K562 (cell line): ENCODE measurements around the gene CNKSR1. TPM values are rescaled to one million over a fixed set of nuclear protein-coding genes. Genes with fewer than 3 reads are reported as not detected.

Experiments used
- BCL6 ChIP-seq: fragments of 250-450 bp; sonication (Bioruptor Pico); IDR thresholded peaks from 2 replicates; pipeline ENCODE4 v1.4.0; 2020
- BMI1 ChIP-seq: fragments of 150-350 bp; IDR thresholded peaks from 2 replicates; pipeline ENCODE4 v1.6.1; 2014; ENCODE audit warnings: low read length
- CBX5 ChIP-seq: IDR thresholded peaks from 2 replicates; pipeline ENCODE4 v1.6.1; 2014; ENCODE audit warnings: low read depth, borderline replicate concordance
- CBX8 ChIP-seq: fragments of 200-600 bp; sonication (generic); IDR thresholded peaks from 2 replicates; pipeline ENCODE4 v1.6.1; 2012; ENCODE audit warnings: borderline replicate concordance, mixed run types, low read depth, mild to moderate bottlenecking, moderate library complexity, mixed read lengths, low read length, control low read depth, inconsistent platforms; ENCODE audit not compliant: poor library complexity, severe bottlenecking; ENCODE audit errors: extremely low read depth
- CHD1 ChIP-seq: fragments of 200-600 bp; sonication (generic); IDR thresholded peaks from one replicate; pipeline ENCODE4 v1.6.1; 2012; ENCODE audit warnings: mild to moderate bottlenecking, moderate library complexity, low read length, inconsistent platforms
- CHD2 ChIP-seq: IDR thresholded peaks from 2 replicates; pipeline ENCODE4 v1.6.1; 2011; ENCODE audit warnings: low read depth, low read length
- DIDO1 ChIP-seq: fragments of 450-650 bp; IDR thresholded peaks from 2 replicates; pipeline ENCODE4 v1.6.1; 2016; ENCODE audit warnings: low read depth, missing biosample characterization, missing genetic modification characterization
- FOXJ2 ChIP-seq: fragments of 200-800 bp; sonication (Bioruptor generic); IDR thresholded peaks from 2 replicates; pipeline ENCODE4 v1.6.1; 2016; ENCODE audit warnings: missing genetic modification characterization, missing compliant biosample characterization
- MCM2 ChIP-seq: fragments of 450-650 bp; IDR thresholded peaks from 2 replicates; pipeline ENCODE4 v1.6.1; 2017; ENCODE audit warnings: low read depth, mild to moderate bottlenecking
- MCM3 ChIP-seq: fragments of 450-650 bp; IDR thresholded peaks from 2 replicates; pipeline ENCODE4 v1.6.1; 2016
- MXI1 ChIP-seq: IDR thresholded peaks from 2 replicates; pipeline ENCODE4 v1.6.1; 2011; ENCODE audit warnings: low read depth, mild to moderate bottlenecking, improper control_type of control experiment, low read length
- NRF1 ChIP-seq, 2 experiments: fragments of 450-650 bp; IDR thresholded peaks in 1 of 2; conservative IDR thresholded peaks in 1 of 2; 2 replicates each; pipeline ENCODE4 v1.6.1; 2014; ENCODE audit warnings: mild to moderate bottlenecking in 2 of 2
- RBM22 ChIP-seq: fragments of 200-400 bp; formaldehyde crosslinking; IDR thresholded peaks from 2 replicates; pipeline ENCODE4 v1.6.1; 2018; ENCODE audit warnings: low read length, low read depth; ENCODE audit not compliant: poor library complexity, severe bottlenecking
- RNF2 ChIP-seq: sonication (generic); IDR thresholded peaks from 2 replicates; pipeline ENCODE4 v1.6.1; 2016
- ZNF165 ChIP-seq: fragments of 250-450 bp; sonication (Bioruptor Pico); IDR thresholded peaks from 2 replicates; pipeline ENCODE4 v1.4.0; 2020; ENCODE audit warnings: borderline replicate concordance
- ZNF316 ChIP-seq: fragments of 450-650 bp; IDR thresholded peaks from 2 replicates; pipeline ENCODE4 v1.6.1; 2016
- ZNF551 ChIP-seq: fragments of 250-450 bp; sonication (Bioruptor Pico); IDR thresholded peaks from 2 replicates; pipeline ENCODE4 v1.5.0; 2021; ENCODE audit warnings: mild to moderate bottlenecking, moderate library complexity
- polyA plus RNA-seq, 8 experiments: library from polyadenylated mRNA; depleted of rRNA in 4 of 8; stranded (reverse) in 5 of 8; unstranded in 3 of 8; fragments of >200 nt; fragmentation: Nextera tagmentation in 2 of 8; fragmentation: Illumina TruSeq in 1 of 8; extraction: Ambion mirVana in 2 of 8; extraction: Trizol in 1 of 8; gene quantifications; 2 replicates each; pipeline versions ENCODE4 v1.2.1 to v1.2.3, GENCODE V29; 2011 to 2014; ENCODE audit warnings: inconsistent platforms in 1 of 8, missing spikeins in 1 of 8
- total RNA-seq, 7 experiments: library from RNA; depleted of rRNA in 6 of 7; stranded (reverse); fragments of >200 nt in 6 of 7; fragmentation: Illumina TruSeq in 2 of 7; extraction: Trizol in 2 of 7; gene quantifications; 2 replicates each; pipeline versions ENCODE4 v1.2.1 to v1.2.3, GENCODE V29; 2011 to 2021; ENCODE audit warnings: low replicate concordance in 1 of 7
- TF ChIP-seq, protein P1 (sequence below): fragments of 450-650 bp; IDR thresholded peaks from 2 replicates; pipeline ENCODE4 v1.6.1; 2016; ENCODE audit warnings: antibody characterized with exemption
- TF ChIP-seq, protein P2 (sequence below): fragments of 250-450 bp; sonication (Bioruptor Pico); IDR thresholded peaks from 2 replicates; pipeline ENCODE4 v1.4.0; 2020; ENCODE audit warnings: mild to moderate bottlenecking, moderate library complexity
- TF ChIP-seq, protein P3 (sequence below), 2 experiments: fragments of 450-650 bp; IDR thresholded peaks; 2 replicates each; pipeline ENCODE4 v1.6.1; 2016
- TF ChIP-seq, protein P4 (sequence below): fragments of 250-450 bp; sonication (Bioruptor Pico); IDR thresholded peaks from 2 replicates; pipeline ENCODE4 v1.9.0; 2021; ENCODE audit warnings: mild to moderate bottlenecking, inconsistent platforms

CNKSR1 gene
- total and polyA plus RNA-seq, 9 of the 15 experiments (the other 6 are each of a cell fraction or from before 2014, with no cell fraction given), result 0.03 to 2.8 (median 1.1) TPM

DNA sequence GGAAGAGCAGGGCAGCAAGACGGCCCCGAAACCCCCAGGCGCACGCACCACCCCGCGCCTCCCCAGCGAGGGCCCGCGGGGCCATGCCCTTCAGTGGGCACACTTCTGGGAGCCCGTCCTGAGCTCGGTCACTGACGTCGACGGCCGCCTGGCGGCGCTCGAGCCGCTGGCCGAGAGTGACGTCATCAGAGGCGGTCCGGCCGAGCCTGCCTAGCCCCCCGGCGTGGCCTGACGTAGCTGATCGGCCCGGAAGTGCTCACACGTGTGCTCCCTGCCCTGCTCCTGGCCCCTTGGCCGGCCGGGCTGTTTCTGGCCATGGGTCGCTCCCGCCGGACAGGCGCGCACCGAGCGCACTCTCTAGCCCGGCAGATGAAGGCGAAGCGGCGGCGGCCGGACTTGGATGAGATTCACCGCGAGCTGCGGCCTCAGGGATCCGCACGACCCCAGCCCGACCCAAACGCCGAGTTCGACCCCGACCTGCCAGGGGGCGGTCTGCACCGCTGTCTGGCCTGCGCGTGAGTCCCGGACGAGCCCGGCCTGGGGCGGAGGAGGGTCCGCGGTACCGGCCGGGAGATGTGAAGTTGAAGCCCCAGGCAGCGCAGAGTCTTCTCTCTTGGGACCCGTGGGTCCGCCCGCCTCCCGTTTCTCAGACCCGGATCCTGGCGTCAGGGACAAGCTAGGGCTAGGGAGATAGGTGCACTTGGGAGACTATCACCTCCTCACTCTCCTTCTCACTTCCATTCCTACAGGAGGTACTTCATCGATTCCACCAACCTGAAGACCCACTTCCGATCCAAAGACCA, 7.4 kb upstream of the CNKSR1 start, which contains the start of gene ZNF593 (continued):
- TF ChIP-seq, protein P1, sequence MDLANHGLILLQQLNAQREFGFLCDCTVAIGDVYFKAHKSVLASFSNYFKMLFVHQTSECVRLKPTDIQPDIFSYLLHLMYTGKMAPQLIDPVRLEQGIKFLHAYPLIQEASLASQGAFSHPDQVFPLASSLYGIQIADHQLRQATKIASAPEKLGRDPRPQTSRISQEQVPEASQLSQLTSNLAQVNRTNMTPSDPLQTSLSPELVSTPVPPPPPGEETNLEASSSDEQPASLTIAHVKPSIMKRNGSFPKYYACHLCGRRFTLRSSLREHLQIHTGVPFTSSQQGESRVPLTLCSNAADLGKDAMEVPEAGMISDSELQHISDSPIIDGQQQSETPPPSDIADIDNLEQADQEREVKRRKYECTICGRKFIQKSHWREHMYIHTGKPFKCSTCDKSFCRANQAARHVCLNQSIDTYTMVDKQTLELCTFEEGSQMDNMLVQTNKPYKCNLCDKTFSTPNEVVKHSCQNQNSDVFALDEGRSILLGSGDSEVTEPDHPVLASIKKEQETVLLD, result no peak
- TF ChIP-seq CBX5 (no peak), FOXJ2 (tag) (no peak; the same call in 1 of the 2 replicates), DIDO1 (tag) (peak; percentile 69), CHD2 (no peak), MCM3 (no peak), CHD1 (peak; percentile 67), ZNF551 (CRISPR knock-in tag) (no peak), RBM22 (no peak), NRF1 (conservative IDR thresholded peaks at IDR 0.05 in 1 of 2, IDR thresholded peaks at IDR 0.05 in 1 of 2) (peak; percentile 63 to 73), MCM2 (no peak), ZNF316 (no peak), CBX8 (no peak), BCL6 (CRISPR knock-in tag) (no peak), RNF2 (peak; percentile 76), ZNF165 (CRISPR knock-in tag) (no peak), MXI1 (peak; percentile 99), BMI1 (no peak)
- TF ChIP-seq, protein P2, sequence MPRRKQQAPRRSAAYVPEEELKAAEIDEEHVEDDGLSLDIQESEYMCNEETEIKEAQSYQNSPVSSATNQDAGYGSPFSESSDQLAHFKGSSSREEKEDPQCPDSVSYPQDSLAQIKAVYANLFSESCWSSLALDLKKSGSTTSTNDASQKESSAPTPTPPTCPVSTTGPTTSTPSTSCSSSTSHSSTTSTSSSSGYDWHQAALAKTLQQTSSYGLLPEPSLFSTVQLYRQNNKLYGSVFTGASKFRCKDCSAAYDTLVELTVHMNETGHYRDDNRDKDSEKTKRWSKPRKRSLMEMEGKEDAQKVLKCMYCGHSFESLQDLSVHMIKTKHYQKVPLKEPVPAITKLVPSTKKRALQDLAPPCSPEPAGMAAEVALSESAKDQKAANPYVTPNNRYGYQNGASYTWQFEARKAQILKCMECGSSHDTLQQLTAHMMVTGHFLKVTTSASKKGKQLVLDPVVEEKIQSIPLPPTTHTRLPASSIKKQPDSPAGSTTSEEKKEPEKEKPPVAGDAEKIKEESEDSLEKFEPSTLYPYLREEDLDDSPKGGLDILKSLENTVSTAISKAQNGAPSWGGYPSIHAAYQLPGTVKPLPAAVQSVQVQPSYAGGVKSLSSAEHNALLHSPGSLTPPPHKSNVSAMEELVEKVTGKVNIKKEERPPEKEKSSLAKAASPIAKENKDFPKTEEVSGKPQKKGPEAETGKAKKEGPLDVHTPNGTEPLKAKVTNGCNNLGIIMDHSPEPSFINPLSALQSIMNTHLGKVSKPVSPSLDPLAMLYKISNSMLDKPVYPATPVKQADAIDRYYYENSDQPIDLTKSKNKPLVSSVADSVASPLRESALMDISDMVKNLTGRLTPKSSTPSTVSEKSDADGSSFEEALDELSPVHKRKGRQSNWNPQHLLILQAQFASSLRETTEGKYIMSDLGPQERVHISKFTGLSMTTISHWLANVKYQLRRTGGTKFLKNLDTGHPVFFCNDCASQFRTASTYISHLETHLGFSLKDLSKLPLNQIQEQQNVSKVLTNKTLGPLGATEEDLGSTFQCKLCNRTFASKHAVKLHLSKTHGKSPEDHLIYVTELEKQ, result no peak
- TF ChIP-seq, protein P3, sequence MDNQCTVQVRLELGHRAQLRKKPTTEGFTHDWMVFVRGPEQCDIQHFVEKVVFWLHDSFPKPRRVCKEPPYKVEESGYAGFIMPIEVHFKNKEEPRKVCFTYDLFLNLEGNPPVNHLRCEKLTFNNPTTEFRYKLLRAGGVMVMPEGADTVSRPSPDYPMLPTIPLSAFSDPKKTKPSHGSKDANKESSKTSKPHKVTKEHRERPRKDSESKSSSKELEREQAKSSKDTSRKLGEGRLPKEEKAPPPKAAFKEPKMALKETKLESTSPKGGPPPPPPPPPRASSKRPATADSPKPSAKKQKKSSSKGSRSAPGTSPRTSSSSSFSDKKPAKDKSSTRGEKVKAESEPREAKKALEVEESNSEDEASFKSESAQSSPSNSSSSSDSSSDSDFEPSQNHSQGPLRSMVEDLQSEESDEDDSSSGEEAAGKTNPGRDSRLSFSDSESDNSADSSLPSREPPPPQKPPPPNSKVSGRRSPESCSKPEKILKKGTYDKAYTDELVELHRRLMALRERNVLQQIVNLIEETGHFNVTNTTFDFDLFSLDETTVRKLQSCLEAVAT (IDR thresholded peaks at IDR 0.05), result 0 out of 4 replicates have a peak, but pooled peaks of 1 of the 2 experiments have one; percentile 50
- TF ChIP-seq, protein P4, sequence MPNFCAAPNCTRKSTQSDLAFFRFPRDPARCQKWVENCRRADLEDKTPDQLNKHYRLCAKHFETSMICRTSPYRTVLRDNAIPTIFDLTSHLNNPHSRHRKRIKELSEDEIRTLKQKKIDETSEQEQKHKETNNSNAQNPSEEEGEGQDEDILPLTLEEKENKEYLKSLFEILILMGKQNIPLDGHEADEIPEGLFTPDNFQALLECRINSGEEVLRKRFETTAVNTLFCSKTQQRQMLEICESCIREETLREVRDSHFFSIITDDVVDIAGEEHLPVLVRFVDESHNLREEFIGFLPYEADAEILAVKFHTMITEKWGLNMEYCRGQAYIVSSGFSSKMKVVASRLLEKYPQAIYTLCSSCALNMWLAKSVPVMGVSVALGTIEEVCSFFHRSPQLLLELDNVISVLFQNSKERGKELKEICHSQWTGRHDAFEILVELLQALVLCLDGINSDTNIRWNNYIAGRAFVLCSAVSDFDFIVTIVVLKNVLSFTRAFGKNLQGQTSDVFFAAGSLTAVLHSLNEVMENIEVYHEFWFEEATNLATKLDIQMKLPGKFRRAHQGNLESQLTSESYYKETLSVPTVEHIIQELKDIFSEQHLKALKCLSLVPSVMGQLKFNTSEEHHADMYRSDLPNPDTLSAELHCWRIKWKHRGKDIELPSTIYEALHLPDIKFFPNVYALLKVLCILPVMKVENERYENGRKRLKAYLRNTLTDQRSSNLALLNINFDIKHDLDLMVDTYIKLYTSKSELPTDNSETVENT, result peak; percentile 70; the same call in 1 of the 2 replicates
